CD14-positive monocyte (primary cell): ENCODE data around the gene ADAM11. TPM values are rescaled to one million over a fixed set of nuclear protein-coding genes. Genes with fewer than 3 reads are reported as not detected.

Source experiments
- DNase-seq, 3 donors: peaks; one replicate each; pipeline ENCODE4 v3.0.0-alpha.2; 2011 to 2022
- H2AFZ ChIP-seq: 2 replicates; pipeline ENCODE4 v1.6.0; 2012; ENCODE audit warnings: mild to moderate bottlenecking, low read depth, low read length, inconsistent platforms; ENCODE audit not compliant: insufficient read depth, poor library complexity, severe bottlenecking
- H3K27ac ChIP-seq, 2 donors: 1 replicate in 1 of 2; 2 replicates in 1 of 2; pipeline ENCODE4 v1.5.1; 2012 to 2013; ENCODE audit warnings: low read length in 2 of 2, control low read depth in 1 of 2, inconsistent platforms in 1 of 2, low read depth in 1 of 2, mild to moderate bottlenecking in 1 of 2
- H3K27me3 ChIP-seq, 2 donors: one replicate each; pipeline versions ENCODE4 v1.6.0 to v1.6.1; 2011 to 2013; ENCODE audit warnings: low read length in 2 of 2; ENCODE audit not compliant: control insufficient read depth in 2 of 2, insufficient read depth in 2 of 2
- H3K36me3 ChIP-seq, 2 donors: replicated peaks in 1 of 2; 1 replicate in 1 of 2; 2 replicates in 1 of 2; pipeline versions ENCODE4 v1.5.1 to v1.6.1; 2012 to 2013; ENCODE audit warnings: low read length in 2 of 2, control low read depth in 1 of 2, inconsistent platforms in 1 of 2, mild to moderate bottlenecking in 1 of 2; ENCODE audit not compliant: insufficient read depth in 2 of 2, control insufficient read depth in 1 of 2
- H3K4me1 ChIP-seq, 2 donors: 1 replicate in 1 of 2; 2 replicates in 1 of 2; pipeline versions ENCODE4 v1.5.1 to v1.6.1; 2012 to 2013; ENCODE audit warnings: low read length in 2 of 2, control low read depth in 1 of 2, inconsistent platforms in 1 of 2, mild to moderate bottlenecking in 1 of 2, moderate library complexity in 1 of 2; ENCODE audit not compliant: insufficient read depth in 2 of 2, control insufficient read depth in 1 of 2
- H3K4me2 ChIP-seq: replicated peaks from 2 replicates; pipeline ENCODE3; 2012; ENCODE audit warnings: low read length, moderate library complexity, mild to moderate bottlenecking; ENCODE audit not compliant: poor library complexity, severe bottlenecking; ENCODE audit errors: extremely low read depth
- H3K4me3 ChIP-seq, 3 experiments: fragments of 200-600 bp in 1 of 3; sonication (generic) in 1 of 3; replicated peaks in 1 of 3; 1 replicate in 2 of 3; 2 replicates in 1 of 3; pipeline ENCODE4 v1.5.1; 2011 to 2013; ENCODE audit warnings: low read length in 3 of 3, mild to moderate bottlenecking in 3 of 3, control low read depth in 2 of 3, low read depth in 2 of 3, inconsistent platforms in 1 of 3, moderate library complexity in 1 of 3
- H3K79me2 ChIP-seq: 2 replicates; pipeline ENCODE4 v1.6.0; 2012; ENCODE audit warnings: mild to moderate bottlenecking, control low read depth, inconsistent platforms, low read length, moderate library complexity; ENCODE audit not compliant: insufficient read depth
- H3K9ac ChIP-seq: 2 replicates; pipeline ENCODE4 v1.6.0; 2017; ENCODE audit warnings: low read length, mild to moderate bottlenecking; ENCODE audit not compliant: insufficient read depth, poor library complexity, severe bottlenecking
- H3K9me3 ChIP-seq, 2 donors: replicated peaks in 1 of 2; 1 replicate in 1 of 2; 2 replicates in 1 of 2; pipeline versions ENCODE4 v1.5.1 to v1.6.1; 2012 to 2013; ENCODE audit warnings: low read length in 2 of 2, control low read depth in 1 of 2; ENCODE audit not compliant: control insufficient read depth in 1 of 2, insufficient read depth in 1 of 2
- H4K20me1 ChIP-seq: 2 replicates; pipeline ENCODE4 v1.6.0; 2012; ENCODE audit warnings: mild to moderate bottlenecking, low read length, control low read depth, moderate library complexity; ENCODE audit not compliant: insufficient read depth
- H3K27ac Mint-ChIP-seq, 7 donors: one replicate each; pipeline ENCODE4 v1.8.0; 2020; ENCODE audit warnings: mild to moderate bottlenecking in 7 of 7, mixed read lengths in 7 of 7, moderate library complexity in 6 of 7, inconsistent platforms in 2 of 7
- H3K27me3 Mint-ChIP-seq, 3 donors: one replicate each; pipeline ENCODE4 v1.8.0; 2021 to 2022; ENCODE audit warnings: low read depth in 3 of 3, mild to moderate bottlenecking in 3 of 3, mixed read lengths in 3 of 3, moderate library complexity in 3 of 3, inconsistent platforms in 1 of 3
- H3K36me3 Mint-ChIP-seq, 2 donors: one replicate each; pipeline ENCODE4 v1.8.0; 2020; ENCODE audit warnings: mixed read lengths in 2 of 2, inconsistent platforms in 1 of 2, mild to moderate bottlenecking in 1 of 2
- H3K4me1 Mint-ChIP-seq: one replicate; pipeline ENCODE4 v1.8.0; 2020; ENCODE audit warnings: mild to moderate bottlenecking, mixed read lengths
- H3K4me3 Mint-ChIP-seq, 2 donors: one replicate each; pipeline ENCODE4 v1.8.0; 2020; ENCODE audit warnings: mild to moderate bottlenecking in 2 of 2, mixed read lengths in 2 of 2, moderate library complexity in 1 of 2
- H3K9me3 Mint-ChIP-seq, 7 donors: one replicate each; pipeline ENCODE4 v1.8.0; 2020 to 2022; ENCODE audit warnings: mixed read lengths in 7 of 7, mild to moderate bottlenecking in 6 of 7, moderate library complexity in 6 of 7, inconsistent platforms in 2 of 7
- CTCF ChIP-seq: fragments of 200-600 bp; IDR thresholded peaks from one replicate; pipeline ENCODE4 v1.8.0; 2022; ENCODE audit warnings: antibody characterized with exemption, mild to moderate bottlenecking
- WGBS: methylation state at CpG from one replicate; pipeline ENCODE4 v1.1.5; 2013; ENCODE audit warnings: missing lambda C conversion rate; ENCODE audit not compliant: insufficient coverage; 5-methylcytosine and 5-hydroxymethylcytosine counted together
- intact Hi-C, 2 donors: fragments of 100-400 bp; cut with micrococcal nuclease; formaldehyde crosslinking; loops; one replicate each; pipeline versions ENCODE4 v1.15.0 to v1.15.1; 2023
- polyA plus RNA-seq, 3 donors: library from polyadenylated mRNA; depleted of rRNA in 1 of 3; unstranded in 2 of 3; stranded (reverse) in 1 of 3; fragments of 300-500 nt in 2 of 3; fragments of >200 nt in 1 of 3; fragmentation: Illumina TruSeq in 2 of 3; gene quantifications; 1 replicate in 2 of 3; 2 replicates in 1 of 3; pipeline ENCODE4 v1.2.3, GENCODE V29; 2012 to 2021

Gene ADAM11
- polyA plus RNA-seq, 3 donors, result 0.19 TPM; not detected in 2

- H3K27ac ChIP-seq, result no peak overlapping the region
- no peak for DNase-seq
- Mint-ChIP-seq H3K27ac (peak overlapping the region in 1 of 7 donors; percentile 42), H3K36me3 (peaks cover 55 to 66% of the 10 kb centered on the region in 2 donors), H3K27me3 (peaks cover 0 to 5% (median 1%) of the 10 kb centered on the region in 3 donors), H3K4me3 (no peak overlapping the region), H3K4me1 (no peaks in the 10 kb centered on the region), H3K9me3 (peaks cover 0 to 3% (median 0%) of the 10 kb centered on the region in 7 donors)
- H3K4me1 ChIP-seq, result no peaks in the 10 kb centered on the region
- no peak overlapping the region for H3K9ac ChIP-seq
- no peak overlapping the region for H3K4me2 ChIP-seq
- no peak overlapping the region for H3K4me3 ChIP-seq
- H3K27me3 ChIP-seq, result no peaks in the 10 kb centered on the region
- H4K20me1 ChIP-seq, result no peaks in the 10 kb centered on the region
- no peaks in the 10 kb centered on the region for H3K79me2 ChIP-seq
- no peak for TF ChIP-seq CTCF
- no peak overlapping the region for H2AFZ ChIP-seq
- intact Hi-C loops, result no loop called here
- H3K9me3 ChIP-seq, result no peaks in the 10 kb centered on the region
- peaks cover 35 to 57% of the 10 kb centered on the region in 2 donors for H3K36me3 ChIP-seq
These were observed 11.2 kb upstream of the ADAM11 start for GRCh38 chr17:44747566-44747965.

GRCh38 chr17:44749076-44749979, 9.5 kb upstream of the ADAM11 start:
- Histone ChIP-seq H3K36me3 (peaks cover 35 to 55% of the 10 kb centered on the region in 2 donors), H3K27ac (no peak overlapping the region), H3K27me3 (no peaks in the 10 kb centered on the region), H3K9ac (no peak overlapping the region), H3K4me3 (no peak overlapping the region), H4K20me1 (no peaks in the 10 kb centered on the region), H3K4me2 (no peak overlapping the region), H3K79me2 (no peaks in the 10 kb centered on the region), H2AFZ (no peak overlapping the region), H3K9me3 (no peaks in the 10 kb centered on the region), H3K4me1 (no peaks in the 10 kb centered on the region)
- peaks cover 0 to 5% (median 1%) of the 10 kb centered on the region in 3 donors for H3K27me3 Mint-ChIP-seq
- no peak overlapping the region for H3K4me3 Mint-ChIP-seq
- WGBS, result 98% methylated on average over 19 of the region's 19 CpGs
- intact Hi-C loops, result no loop called here
- TF ChIP-seq CTCF, result no peak
- H3K27ac Mint-ChIP-seq, result peak overlapping the region in 1 of 7 donors; percentile 36
- no peaks in the 10 kb centered on the region for H3K4me1 Mint-ChIP-seq
- peaks cover 0 to 3% (median 0%) of the 10 kb centered on the region in 7 donors for H3K9me3 Mint-ChIP-seq
- DNase-seq, result no peak
- H3K36me3 Mint-ChIP-seq, result peaks cover 47 to 55% of the 10 kb centered on the region in 2 donors
